Smooth muscle cell (in vitro differentiated cells): ENCODE results near the gene IDI1. TPM values are rescaled to one million over a fixed set of nuclear protein-coding genes. Genes with fewer than 3 reads are reported as not detected.

ENCODE experiments used
- DNase-seq: peaks from one replicate; lab custom pipeline; 2025; ENCODE audit not compliant: unreplicated experiment; lab: John Stamatoyannopoulos, UW
- H2AFZ ChIP-seq: fragments of 200-600 bp; sonication (generic); 2 replicates; pipeline ENCODE4 v1.6.0; 2016; ENCODE audit warnings: antibody characterized with exemption, low read depth, mild to moderate bottlenecking
- H3F3A ChIP-seq: fragments of 200-600 bp; sonication (generic); 2 replicates; pipeline ENCODE4 v1.6.0; 2017; ENCODE audit warnings: antibody characterized with exemption, low read depth
- H3K27ac ChIP-seq: fragments of 200-600 bp; sonication (generic); 2 replicates; pipeline ENCODE4 v1.5.1; 2016; ENCODE audit warnings: low read depth, mild to moderate bottlenecking
- H3K27me3 ChIP-seq: fragments of 200-600 bp; sonication (generic); 2 replicates; pipeline ENCODE4 v1.6.1; 2016; ENCODE audit warnings: low read depth, mild to moderate bottlenecking
- H3K36me3 ChIP-seq: fragments of 200-600 bp; sonication (generic); 2 replicates; pipeline ENCODE4 v1.5.1; 2016; ENCODE audit warnings: low read depth
- H3K4me1 ChIP-seq: fragments of 200-600 bp; sonication (generic); 2 replicates; pipeline ENCODE4 v1.5.1; 2016; ENCODE audit warnings: low read depth
- H3K4me2 ChIP-seq: fragments of 200-600 bp; sonication (generic); 2 replicates; pipeline ENCODE4 v1.6.0; 2016; ENCODE audit warnings: mild to moderate bottlenecking
- H3K4me3 ChIP-seq: fragments of 200-600 bp; sonication (generic); 2 replicates; pipeline ENCODE4 v1.5.1; 2016; ENCODE audit warnings: mild to moderate bottlenecking
- H3K79me2 ChIP-seq: fragments of 200-600 bp; sonication (generic); 2 replicates; pipeline ENCODE4 v1.6.0; 2016; ENCODE audit warnings: low read depth, mild to moderate bottlenecking
- H3K9ac ChIP-seq: fragments of 200-600 bp; sonication (generic); 2 replicates; pipeline ENCODE4 v1.6.0; 2016; ENCODE audit warnings: low read depth
- H3K9me3 ChIP-seq: fragments of 200-600 bp; sonication (generic); replicated peaks from 2 replicates; pipeline ENCODE4 v1.5.1; 2016; ENCODE audit warnings: low read depth
- H4K20me1 ChIP-seq: fragments of 200-600 bp; sonication (generic); 2 replicates; pipeline ENCODE4 v1.6.0; 2016; ENCODE audit warnings: low read depth
- WGBS: methylation state at CpG from one replicate; pipeline ENCODE4 v1.1.7; 2016; ENCODE audit warnings: low lambda C conversion rate; 5-methylcytosine and 5-hydroxymethylcytosine counted together
- polyA plus RNA-seq: library from polyadenylated mRNA; unstranded; fragments of >200 nt; fragmentation: Nextera tagmentation; extraction: Ambion mirVana; gene quantifications from 2 replicates; pipeline ENCODE4 v1.2.1, GENCODE V29; 2016
- total RNA-seq: library from RNA; depleted of rRNA; stranded (reverse); fragments of >200 nt; gene quantifications from 2 replicates; pipeline ENCODE4 v1.2.3, GENCODE V29; 2014
- TF ChIP-seq, protein P1 (sequence below): fragments of 200-600 bp; sonication (generic); IDR thresholded peaks from 2 replicates; pipeline ENCODE4 v1.5.1; 2017; ENCODE audit warnings: borderline replicate concordance, mild to moderate bottlenecking, antibody characterized with exemption; ENCODE audit not compliant: insufficient read depth, poor library complexity, severe bottlenecking

IDI1 gene
- total and polyA plus RNA-seq, 2 experiments from 2014 or later = 142 to 165 TPM

DNA sequence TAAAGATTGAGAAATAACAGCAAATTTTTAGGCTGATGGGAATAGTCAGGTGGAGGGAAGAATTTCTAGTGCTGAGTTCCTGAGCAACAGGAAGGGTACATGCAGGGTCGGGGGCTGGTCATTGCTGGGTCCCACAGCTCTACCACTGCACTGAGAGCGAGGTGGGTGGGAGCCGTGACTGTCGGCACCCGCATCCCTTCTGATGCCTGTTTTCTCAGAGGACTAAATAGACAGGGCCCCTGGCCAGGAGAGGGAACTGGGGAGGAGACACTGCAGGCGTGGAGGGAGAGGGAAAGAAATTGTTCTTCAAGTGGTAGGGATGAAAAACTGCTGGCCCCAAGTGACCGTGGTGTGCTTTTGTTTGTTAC lies 53.4 kb downstream of the IDI1 start:
- H3K4me2 ChIP-seq = no peak overlapping the region
- no peaks in the 10 kb centered on the region for H3K4me1 ChIP-seq
- peaks cover 40% of the 10 kb centered on the region for H3K36me3 ChIP-seq
- TF ChIP-seq, protein P1, sequence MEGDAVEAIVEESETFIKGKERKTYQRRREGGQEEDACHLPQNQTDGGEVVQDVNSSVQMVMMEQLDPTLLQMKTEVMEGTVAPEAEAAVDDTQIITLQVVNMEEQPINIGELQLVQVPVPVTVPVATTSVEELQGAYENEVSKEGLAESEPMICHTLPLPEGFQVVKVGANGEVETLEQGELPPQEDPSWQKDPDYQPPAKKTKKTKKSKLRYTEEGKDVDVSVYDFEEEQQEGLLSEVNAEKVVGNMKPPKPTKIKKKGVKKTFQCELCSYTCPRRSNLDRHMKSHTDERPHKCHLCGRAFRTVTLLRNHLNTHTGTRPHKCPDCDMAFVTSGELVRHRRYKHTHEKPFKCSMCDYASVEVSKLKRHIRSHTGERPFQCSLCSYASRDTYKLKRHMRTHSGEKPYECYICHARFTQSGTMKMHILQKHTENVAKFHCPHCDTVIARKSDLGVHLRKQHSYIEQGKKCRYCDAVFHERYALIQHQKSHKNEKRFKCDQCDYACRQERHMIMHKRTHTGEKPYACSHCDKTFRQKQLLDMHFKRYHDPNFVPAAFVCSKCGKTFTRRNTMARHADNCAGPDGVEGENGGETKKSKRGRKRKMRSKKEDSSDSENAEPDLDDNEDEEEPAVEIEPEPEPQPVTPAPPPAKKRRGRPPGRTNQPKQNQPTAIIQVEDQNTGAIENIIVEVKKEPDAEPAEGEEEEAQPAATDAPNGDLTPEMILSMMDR = no peak
- DNase-seq = no peak
- H3F3A ChIP-seq = no peaks in the 10 kb centered on the region
- H3K9ac ChIP-seq = no peak overlapping the region
- H3K9me3 ChIP-seq = no peaks in the 10 kb centered on the region
- 94% methylated on average over 7 of the region's 7 CpGs for WGBS
- H3K79me2 ChIP-seq = peaks cover 50% of the 10 kb centered on the region
- no peak overlapping the region for H3K4me3 ChIP-seq
- H4K20me1 ChIP-seq = peaks cover 60% of the 10 kb centered on the region
- no peaks in the 10 kb centered on the region for H3K27me3 ChIP-seq
- H3K27ac ChIP-seq = no peak overlapping the region
- no peak overlapping the region for H2AFZ ChIP-seq

DNA sequence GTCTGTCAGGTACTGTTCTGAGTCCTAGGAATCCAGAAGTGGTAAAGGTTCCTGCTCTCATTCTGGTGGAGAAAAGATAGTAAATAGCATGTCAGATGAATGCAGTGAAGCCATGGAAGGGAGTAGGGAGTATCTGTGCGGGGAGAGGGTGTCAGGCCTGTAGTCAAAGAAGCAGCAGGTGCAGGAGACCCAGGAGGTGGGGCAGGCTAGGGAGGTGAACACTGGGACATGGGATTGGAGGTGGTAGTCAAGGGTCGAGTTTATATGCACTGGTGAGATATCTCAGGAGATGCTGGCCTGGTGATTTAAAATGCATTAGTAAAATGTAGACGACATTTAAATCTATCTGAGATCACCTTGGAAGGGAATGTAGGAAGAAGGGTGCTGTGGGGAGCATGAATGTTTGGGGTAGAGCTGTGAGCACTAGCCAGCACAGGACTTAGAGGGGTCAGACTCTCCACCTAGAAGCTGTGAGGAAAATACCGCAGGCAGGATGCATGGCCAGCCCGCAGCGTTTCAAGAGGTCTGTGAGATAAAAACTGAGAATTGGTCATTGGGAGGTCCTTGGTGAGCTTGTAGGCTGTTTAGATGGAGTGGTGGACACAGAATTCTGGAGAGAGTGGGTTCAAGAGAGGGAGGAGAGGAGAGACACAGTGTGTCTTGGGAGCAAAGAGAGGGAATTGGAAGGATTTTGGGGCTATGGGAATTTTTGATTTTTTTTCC lies 53.9 kb downstream of the IDI1 start:
- H3K79me2 ChIP-seq = peaks cover 54% of the 10 kb centered on the region
- peaks cover 37% of the 10 kb centered on the region for H3K36me3 ChIP-seq
- TF ChIP-seq, protein P1 = no peak
- H3K9ac ChIP-seq = no peak overlapping the region
- no peak overlapping the region for H3K4me2 ChIP-seq
- no peaks in the 10 kb centered on the region for H3F3A ChIP-seq
- H3K4me3 ChIP-seq = no peak overlapping the region
- no peak overlapping the region for H3K27ac ChIP-seq
- DNase-seq = no peak
- WGBS = 96% methylated on average over 6 of the region's 6 CpGs
- H3K4me1 ChIP-seq = no peaks in the 10 kb centered on the region
- no peak overlapping the region for H2AFZ ChIP-seq
- H3K27me3 ChIP-seq = no peaks in the 10 kb centered on the region
- H3K9me3 ChIP-seq = no peaks in the 10 kb centered on the region
- H4K20me1 ChIP-seq = peaks cover 66% of the 10 kb centered on the region

DNA sequence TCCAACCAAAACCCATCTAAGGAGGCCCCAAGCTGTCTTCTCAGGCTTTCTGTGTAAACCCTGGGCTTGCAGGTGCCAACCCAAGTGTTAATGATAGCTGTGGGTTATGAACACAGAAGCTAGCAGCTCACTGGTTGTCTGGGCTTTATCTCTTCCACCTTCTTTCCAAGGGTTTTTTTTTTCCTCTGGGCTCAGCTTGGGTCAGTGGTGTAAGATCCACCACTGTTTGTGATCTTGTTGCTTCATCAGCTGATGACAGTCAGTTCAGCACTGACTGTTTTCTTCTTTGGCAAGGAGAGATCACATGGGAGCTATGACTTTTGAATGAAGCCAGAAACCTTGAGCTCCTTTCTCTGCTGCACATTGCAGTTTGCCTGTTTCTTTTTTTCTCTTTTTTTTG lies 56.0 kb downstream of the IDI1 start:
- Histone ChIP-seq H3K27me3 (no peaks in the 10 kb centered on the region), H2AFZ (no peak overlapping the region), H3K9me3 (no peaks in the 10 kb centered on the region), H4K20me1 (peaks cover 75% of the 10 kb centered on the region), H3F3A (no peaks in the 10 kb centered on the region), H3K4me3 (no peak overlapping the region), H3K79me2 (peaks cover 68% of the 10 kb centered on the region), H3K36me3 (peaks cover 18% of the 10 kb centered on the region), H3K27ac (no peak overlapping the region), H3K4me2 (no peak overlapping the region), H3K9ac (no peak overlapping the region), H3K4me1 (peaks cover 8% of the 10 kb centered on the region)
- no peak for DNase-seq
- TF ChIP-seq, protein P1 = no peak

DNA sequence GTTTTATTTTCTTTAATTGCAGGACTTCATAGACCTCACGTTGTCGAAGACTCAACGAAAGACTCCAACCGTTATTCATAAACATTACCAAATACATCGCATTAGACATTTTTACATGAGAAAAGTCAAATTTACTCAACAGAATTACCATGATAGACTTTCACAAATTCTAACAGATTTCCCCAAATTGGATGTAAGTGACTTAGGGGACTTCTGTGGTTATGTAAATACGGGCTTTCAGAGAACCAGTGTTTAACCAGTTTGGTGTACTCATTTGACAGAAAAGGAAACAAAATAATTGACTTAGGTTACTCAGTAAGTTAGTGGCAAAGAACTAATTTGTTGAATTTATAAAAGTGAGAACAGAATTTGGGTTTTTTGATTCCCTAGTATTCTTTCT lies 56.5 kb downstream of the IDI1 start:
- 99% methylated on average over 6 of the region's 6 CpGs for WGBS
- Histone ChIP-seq H3K4me1 (peaks cover 8% of the 10 kb centered on the region), H2AFZ (no peak overlapping the region), H3K27ac (no peak overlapping the region), H3K9ac (no peak overlapping the region), H3K4me3 (no peak overlapping the region), H3F3A (no peaks in the 10 kb centered on the region), H3K9me3 (no peaks in the 10 kb centered on the region), H4K20me1 (peaks cover 75% of the 10 kb centered on the region), H3K36me3 (peaks cover 18% of the 10 kb centered on the region), H3K79me2 (peaks cover 68% of the 10 kb centered on the region), H3K4me2 (no peak overlapping the region), H3K27me3 (no peaks in the 10 kb centered on the region)
- no peak for DNase-seq
- TF ChIP-seq, protein P1 = no peak
